Measurements from ENCODE around the gene IPO5.

The IPO5 gene

DNA sequence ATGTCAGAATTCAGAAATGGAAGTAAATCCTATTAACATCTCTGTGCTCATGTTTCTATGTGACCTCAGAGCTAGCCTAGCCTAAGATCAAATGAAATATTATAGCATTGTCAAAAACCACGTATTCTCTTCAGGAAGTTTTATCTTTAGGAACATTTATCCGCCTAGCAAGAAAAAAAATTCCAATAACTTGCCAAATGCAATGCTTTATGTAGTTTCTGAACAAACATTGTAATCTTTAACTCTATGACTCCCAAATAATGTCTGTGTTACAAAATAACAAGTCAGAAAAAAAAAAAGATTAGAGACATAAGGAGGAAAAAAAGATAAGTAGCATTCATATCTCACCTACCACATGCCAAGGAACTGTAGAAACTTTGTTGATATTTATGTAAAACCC, 18.4 kb upstream of the IPO5 start:
- TF ChIP-seq, protein P1, sequence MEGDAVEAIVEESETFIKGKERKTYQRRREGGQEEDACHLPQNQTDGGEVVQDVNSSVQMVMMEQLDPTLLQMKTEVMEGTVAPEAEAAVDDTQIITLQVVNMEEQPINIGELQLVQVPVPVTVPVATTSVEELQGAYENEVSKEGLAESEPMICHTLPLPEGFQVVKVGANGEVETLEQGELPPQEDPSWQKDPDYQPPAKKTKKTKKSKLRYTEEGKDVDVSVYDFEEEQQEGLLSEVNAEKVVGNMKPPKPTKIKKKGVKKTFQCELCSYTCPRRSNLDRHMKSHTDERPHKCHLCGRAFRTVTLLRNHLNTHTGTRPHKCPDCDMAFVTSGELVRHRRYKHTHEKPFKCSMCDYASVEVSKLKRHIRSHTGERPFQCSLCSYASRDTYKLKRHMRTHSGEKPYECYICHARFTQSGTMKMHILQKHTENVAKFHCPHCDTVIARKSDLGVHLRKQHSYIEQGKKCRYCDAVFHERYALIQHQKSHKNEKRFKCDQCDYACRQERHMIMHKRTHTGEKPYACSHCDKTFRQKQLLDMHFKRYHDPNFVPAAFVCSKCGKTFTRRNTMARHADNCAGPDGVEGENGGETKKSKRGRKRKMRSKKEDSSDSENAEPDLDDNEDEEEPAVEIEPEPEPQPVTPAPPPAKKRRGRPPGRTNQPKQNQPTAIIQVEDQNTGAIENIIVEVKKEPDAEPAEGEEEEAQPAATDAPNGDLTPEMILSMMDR (conservative IDR thresholded peaks at IDR 0.05; ENCODE audit: low read depth, low read length): no peak
- H3K4me3 ChIP-seq (ENCODE audit: low read depth, low read length): no peak overlapping the region
- DNase-seq (ENCODE audit: low read depth): no peak

DNA sequence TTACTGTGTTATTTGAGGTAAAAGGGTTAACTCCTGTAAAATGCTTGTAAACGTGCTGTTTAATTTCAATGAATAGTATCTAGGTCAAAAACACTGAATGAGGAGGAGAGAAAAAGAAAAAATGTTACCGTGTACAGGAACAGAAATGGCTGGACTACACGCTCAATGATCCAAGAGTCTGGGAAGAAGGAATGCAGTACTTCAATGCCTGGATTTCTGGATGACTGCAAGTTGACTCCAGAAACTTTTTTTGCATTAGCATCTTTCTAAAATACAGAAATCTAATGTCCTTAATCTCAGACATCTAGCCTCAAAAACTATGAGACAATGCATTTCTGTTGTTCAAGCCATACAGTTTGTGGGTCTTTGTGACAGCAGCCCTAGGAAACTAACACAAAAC, 17.4 kb upstream of the IPO5 start:
- DNase-seq (ENCODE audit: low read depth): no peak
- TF ChIP-seq, protein P1 (conservative IDR thresholded peaks at IDR 0.05; ENCODE audit: low read depth, low read length): no peak
- H3K4me3 ChIP-seq (ENCODE audit: low read depth, low read length): no peak overlapping the region

DNA sequence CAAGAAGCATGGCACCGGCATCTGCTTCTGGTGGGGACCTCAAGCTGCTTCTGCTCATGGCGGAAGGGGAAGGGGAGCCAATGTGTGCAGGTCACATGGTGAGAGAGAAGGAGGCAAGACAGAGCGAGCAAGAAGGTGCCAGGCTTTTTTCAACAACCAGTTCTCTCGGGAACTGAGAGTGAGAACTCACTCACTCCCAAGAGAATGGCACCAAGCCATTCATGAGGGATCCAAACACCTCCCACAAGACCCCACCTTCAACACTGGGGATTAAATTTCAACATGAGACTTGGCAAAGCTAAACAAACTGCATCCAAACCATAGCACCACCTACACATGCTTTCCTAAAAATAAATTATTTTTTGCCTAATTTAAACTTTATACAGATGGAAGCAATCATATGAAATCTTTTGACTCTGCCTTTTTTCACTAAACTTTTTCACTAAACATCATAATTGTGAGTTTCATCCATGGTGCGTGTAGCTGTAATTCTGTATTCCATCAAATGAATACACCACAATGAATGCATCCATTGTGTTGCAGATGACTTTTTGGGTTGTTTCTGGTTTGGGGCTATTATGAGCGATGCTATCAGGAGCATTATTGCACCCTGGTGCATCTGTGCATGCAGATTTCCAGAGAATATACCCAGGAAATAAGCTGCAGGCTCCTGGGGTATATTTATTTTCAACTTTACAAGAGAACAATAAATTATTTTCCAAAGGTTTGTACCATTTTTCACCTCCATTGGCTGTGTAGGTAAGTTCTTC, 14.6 kb upstream of the IPO5 start:
- TF ChIP-seq, protein P1 (conservative IDR thresholded peaks at IDR 0.05; ENCODE audit: low read depth, low read length): no peak
- no peak for DNase-seq (ENCODE audit: low read depth)
- no peak overlapping the region for H3K4me3 ChIP-seq (ENCODE audit: low read depth, low read length)

DNA sequence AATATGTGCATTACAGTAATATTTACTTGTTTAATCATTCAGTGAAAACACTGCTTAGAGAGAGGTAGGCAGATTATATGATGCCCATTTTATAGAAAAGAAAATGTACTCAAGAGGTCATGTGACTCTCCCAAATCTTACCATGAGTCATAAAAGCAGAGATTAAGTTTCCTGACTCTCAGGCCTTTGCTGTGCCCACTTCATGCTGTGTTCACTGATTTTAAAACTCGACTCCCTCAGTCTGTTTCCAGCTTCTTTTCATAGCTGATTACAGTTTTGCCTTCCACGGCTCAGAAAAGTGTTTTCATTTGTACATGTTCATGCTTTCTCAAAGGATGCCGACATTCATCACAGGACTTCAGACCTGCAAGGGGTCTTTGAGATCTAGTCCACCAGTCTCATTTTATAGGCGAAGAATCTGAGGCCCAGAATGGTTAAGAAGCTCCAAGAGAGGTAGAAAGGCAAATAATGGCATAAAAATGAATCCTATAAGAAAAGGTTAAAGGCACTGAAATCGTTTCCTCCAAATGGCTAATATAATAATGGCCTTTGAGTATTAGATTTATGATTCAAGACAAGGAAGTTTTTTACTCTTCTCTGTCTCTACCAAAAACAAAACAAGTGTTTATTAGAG, 9.0 kb upstream of the IPO5 start:
- H3K4me3 ChIP-seq (ENCODE audit: low read depth, low read length): no peak overlapping the region
- peak; percentile 69 for DNase-seq (ENCODE audit: low read depth)
- TF ChIP-seq, protein P1 (conservative IDR thresholded peaks at IDR 0.05; ENCODE audit: low read depth, low read length): no peak

DNA sequence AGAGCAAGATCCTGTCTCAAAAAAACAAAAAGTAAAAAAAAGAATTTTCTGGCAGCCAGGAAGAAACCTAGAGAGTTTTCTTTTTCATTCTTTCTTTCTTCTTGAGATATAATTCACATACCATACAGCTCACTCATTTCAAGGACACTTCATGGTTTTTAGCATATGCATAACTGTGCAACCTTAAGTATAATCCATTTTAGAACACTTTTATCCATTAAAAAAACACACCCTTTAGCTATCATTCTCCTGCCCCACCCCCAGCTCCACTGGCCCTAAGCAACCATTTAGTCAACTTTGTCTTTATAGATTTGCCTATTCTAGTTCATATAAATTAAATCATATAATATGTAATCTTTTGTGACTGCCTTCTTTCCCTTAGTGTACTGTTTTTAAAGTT, 8.1 kb upstream of the IPO5 start:
- TF ChIP-seq, protein P1 (conservative IDR thresholded peaks at IDR 0.05; ENCODE audit: low read depth, low read length): no peak
- peak; percentile 44 for DNase-seq (ENCODE audit: low read depth)

DNA sequence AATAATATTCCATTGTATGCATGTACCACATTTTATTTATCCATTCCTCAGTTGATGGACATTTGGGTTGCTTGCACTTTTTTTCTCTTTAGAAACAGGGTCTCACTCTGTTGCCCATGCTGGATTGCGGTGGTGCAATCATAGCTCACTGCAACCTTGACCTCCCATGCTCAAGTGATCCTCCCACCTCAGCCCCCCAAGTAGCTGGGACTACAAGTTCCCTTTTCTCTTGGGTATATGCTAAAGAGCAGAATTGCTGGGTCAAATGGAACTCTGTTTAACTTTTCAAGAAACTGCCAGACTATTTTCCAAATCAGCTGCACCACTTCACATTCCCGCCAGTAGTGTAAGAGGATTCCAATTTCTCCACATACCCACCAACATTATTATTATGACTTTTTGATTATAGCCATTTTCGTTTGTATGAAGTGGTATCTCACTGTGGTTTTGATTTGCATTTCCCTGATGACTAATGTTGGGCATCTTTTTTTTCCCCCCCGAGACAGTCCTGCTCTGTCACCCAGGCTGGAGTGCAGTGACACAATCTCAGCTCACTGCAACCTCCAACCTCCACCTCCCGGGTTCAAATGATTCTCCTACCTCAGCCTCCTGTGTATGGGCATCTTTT, 7.6 kb upstream of the IPO5 start:
- no peak overlapping the region for H3K4me3 ChIP-seq (ENCODE audit: low read depth, low read length)
- no peak for DNase-seq (ENCODE audit: low read depth)
- TF ChIP-seq, protein P1 (conservative IDR thresholded peaks at IDR 0.05; ENCODE audit: low read depth, low read length): peak; percentile 13

More for the DNA sequence above, 8.1 kb upstream of the IPO5 start:
- no peak overlapping the region for H3K4me3 ChIP-seq (ENCODE audit: low read depth, low read length)
